ENCODE data around the gene CA12. TPM values are rescaled to one million over a fixed set of nuclear protein-coding genes. Genes with fewer than 3 reads are reported as not detected.

The CA12 gene
- total RNA-seq, 4 donors from 2014 or later: 13.3 to 46.7 (median 17.5) TPM

- TF ChIP-seq POLR2AphosphoS5 (IDR thresholded peaks at IDR 0.05) (no peak), CTCF (IDR thresholded peaks at IDR 0.05) (no peak), POLR2A (IDR thresholded peaks at IDR 0.05) (no peak), EP300 (IDR thresholded peaks at IDR 0.05) (no peak)
- 39% methylated on average over 3 of the region's 3 CpGs; no CpG with 5 or more reads in 1 of the 2 donors for WGBS, 2 donors (ENCODE audit: low coverage in 1 of 2)
These were observed 19.4 kb downstream of the CA12 start for GRCh38 chr15:63362196-63362595.

GRCh38 chr15:63360170-63360569 lies 21.5 kb downstream of the CA12 start:
- Histone ChIP-seq H3K27ac (no peak overlapping the region), H3K9me3 (no peaks in the 10 kb centered on the region), H3K27me3 (no peaks in the 10 kb centered on the region), H3K4me1 (peaks cover 0 to 11% (median 0%) of the 10 kb centered on the region in 3 donors), H3K4me3 (no peak overlapping the region), H3K36me3 (no peaks in the 10 kb centered on the region)
- no peak for TF ChIP-seq EP300 (IDR thresholded peaks at IDR 0.05)
- TF ChIP-seq CTCF (IDR thresholded peaks at IDR 0.05): no peak
- TF ChIP-seq POLR2AphosphoS5 (IDR thresholded peaks at IDR 0.05): no peak
- TF ChIP-seq POLR2A (IDR thresholded peaks at IDR 0.05): no peak
- 73 to 84% methylated on average over 4 of the region's 4 CpGs for WGBS, 2 donors (ENCODE audit: low coverage in 1 of 2)
- no peak for ATAC-seq

More at GRCh38 chr15:63362196-63362595, 19.4 kb downstream of the CA12 start:
- Histone ChIP-seq H3K4me3 (no peak overlapping the region), H3K36me3 (no peaks in the 10 kb centered on the region), H3K27me3 (no peaks in the 10 kb centered on the region), H3K27ac (no peak overlapping the region), H3K9me3 (no peaks in the 10 kb centered on the region), H3K4me1 (peaks cover 0 to 31% (median 0%) of the 10 kb centered on the region in 3 donors)
- no peak for ATAC-seq

- no peaks in the 10 kb centered on the region for H3K36me3 ChIP-seq
- no peak for ATAC-seq
- no peaks in the 10 kb centered on the region for H3K27me3 ChIP-seq
- TF ChIP-seq EP300 (IDR thresholded peaks at IDR 0.05): no peak
- no peak for TF ChIP-seq CTCF (IDR thresholded peaks at IDR 0.05)
- TF ChIP-seq POLR2AphosphoS5 (IDR thresholded peaks at IDR 0.05): no peak
- no peak for TF ChIP-seq POLR2A (IDR thresholded peaks at IDR 0.05)
- 77% methylated on average over 15 of the region's 15 CpGs for WGBS, 2 donors (ENCODE audit: low coverage in 1 of 2)
- H3K4me1 ChIP-seq: no peaks in the 10 kb centered on the region
- H3K4me3 ChIP-seq: no peak overlapping the region
- no peaks in the 10 kb centered on the region for H3K9me3 ChIP-seq
- H3K27ac ChIP-seq: no peak overlapping the region
These were observed 23.2 kb downstream of the CA12 start for GRCh38 chr15:63358241-63359029.

GRCh38 chr15:63357731-63358130 lies 23.9 kb downstream of the CA12 start:
- H3K9me3 ChIP-seq: no peaks in the 10 kb centered on the region
- WGBS, 2 donors (ENCODE audit: low coverage in 1 of 2): 77 to 79% methylated on average over 3 of the region's 3 CpGs
- ATAC-seq: no peak
- no peak overlapping the region for H3K27ac ChIP-seq
- no peak overlapping the region for H3K4me3 ChIP-seq
- H3K36me3 ChIP-seq: no peaks in the 10 kb centered on the region
- TF ChIP-seq CTCF (IDR thresholded peaks at IDR 0.05) (no peak), POLR2A (IDR thresholded peaks at IDR 0.05) (no peak), POLR2AphosphoS5 (IDR thresholded peaks at IDR 0.05) (no peak), EP300 (IDR thresholded peaks at IDR 0.05) (no peak)
- no peaks in the 10 kb centered on the region for H3K4me1 ChIP-seq
- no peaks in the 10 kb centered on the region for H3K27me3 ChIP-seq

GRCh38 chr15:63357061-63357460 lies 24.6 kb downstream of the CA12 start:
- Histone ChIP-seq H3K27me3 (no peaks in the 10 kb centered on the region), H3K9me3 (no peaks in the 10 kb centered on the region), H3K27ac (no peak overlapping the region), H3K4me1 (no peaks in the 10 kb centered on the region), H3K4me3 (no peak overlapping the region), H3K36me3 (no peaks in the 10 kb centered on the region)
- 76 to 79% methylated on average over 3 to 4 of the region's 4 CpGs for WGBS, 2 donors (ENCODE audit: low coverage in 1 of 2)
- no peak for ATAC-seq
- TF ChIP-seq POLR2A (IDR thresholded peaks at IDR 0.05) (no peak), POLR2AphosphoS5 (IDR thresholded peaks at IDR 0.05) (no peak)
